ENCODE data around the gene GPR63.

GRCh38 chr6:96816301-96816817 is 20.9 kb downstream of the GPR63 start:
- TF ChIP-seq CTCF (IDR thresholded peaks at IDR 0.05), result no peak
- TF ChIP-seq EZH2 (IDR thresholded peaks at IDR 0.05; ENCODE audit: borderline replicate concordance, insufficient read depth, low read depth, low read length, poor library complexity, severe bottlenecking), result no peak

Measured in B cell (primary cell).